Non-pigmented ciliary epithelial cell (primary cell): Measurements from ENCODE around the gene STAB2.

Experiments
- DNase-seq: peaks from one replicate; pipeline ENCODE4 v3.0.0-alpha.2; 2010; ENCODE audit warnings: low read depth

The STAB2 gene

GRCh38 chr12:103586791-103587370, at the start of gene STAB2:
Gene STAB2, plus strand, starts transcription at chr12:103587273. Its CDS starts 204 bp downstream, at chr12:103587477.
- no peak for DNase-seq

- DNase-seq: no peak
Measured at GRCh38 chr12:103538397-103538796, 48.7 kb upstream of the STAB2 start.

GRCh38 chr12:103540319-103540718, 46.8 kb upstream of the STAB2 start:
- DNase-seq: no peak

GRCh38 chr12:103542078-103542477, 45.0 kb upstream of the STAB2 start:
- no peak for DNase-seq

- DNase-seq: no peak
Measured at GRCh38 chr12:103546959-103547358, 40.1 kb upstream of the STAB2 start.

GRCh38 chr12:103547376-103547775, 39.7 kb upstream of the STAB2 start:
- no peak for DNase-seq

GRCh38 chr12:103547929-103548328, 39.1 kb upstream of the STAB2 start:
- no peak for DNase-seq

- peak; percentile 40 for DNase-seq
Measured at GRCh38 chr12:103548622-103549601, 38.2 kb upstream of the STAB2 start.

GRCh38 chr12:103556890-103557627, 30.0 kb upstream of the STAB2 start:
- DNase-seq: no peak

- no peak for DNase-seq
Measured at GRCh38 chr12:103557628-103558010, 29.5 kb upstream of the STAB2 start.

GRCh38 chr12:103558879-103559278, 28.2 kb upstream of the STAB2 start:
- DNase-seq: no peak

- peak; percentile 97 for DNase-seq
Measured at GRCh38 chr12:103560604-103561101, 26.4 kb upstream of the STAB2 start.

- DNase-seq: no peak
Measured at GRCh38 chr12:103561174-103561573, 25.9 kb upstream of the STAB2 start.

GRCh38 chr12:103566398-103566797, 20.7 kb upstream of the STAB2 start:
- no peak for DNase-seq

GRCh38 chr12:103569278-103569677, 17.8 kb upstream of the STAB2 start:
- DNase-seq: no peak

GRCh38 chr12:103571286-103571685, 15.8 kb upstream of the STAB2 start:
- DNase-seq: no peak

- DNase-seq: no peak
Measured at GRCh38 chr12:103572312-103573045, 14.6 kb upstream of the STAB2 start.

- DNase-seq: no peak
Measured at GRCh38 chr12:103573185-103573584, 13.9 kb upstream of the STAB2 start.

- no peak for DNase-seq
Measured at GRCh38 chr12:103578926-103579325, 8.1 kb upstream of the STAB2 start.

GRCh38 chr12:103580026-103580425, 7.0 kb upstream of the STAB2 start:
- no peak for DNase-seq

GRCh38 chr12:103583008-103583407, 4.1 kb upstream of the STAB2 start:
- DNase-seq: no peak

GRCh38 chr12:103586132-103586531, 941 bp upstream of the STAB2 start:
- no peak for DNase-seq
